NCI-H2196 (cell line): ENCODE results near the gene ANP32B.
"Not testable (repeated sequence)": the region's sequence is repeated elsewhere in the genome, so short reads cannot be mapped to it uniquely, and the experiment has no call there.

Experiments used
- DNase-seq: peaks from one replicate; lab custom pipeline; 2025; ENCODE audit not compliant: unreplicated experiment; lab: John Stamatoyannopoulos, UW

Gene ANP32B

GRCh38 chr9:97991818-97992217, 8.7 kb downstream of the ANP32B start:
- DNase-seq, result no peak

GRCh38 chr9:97992219-97992618, 9.1 kb downstream of the ANP32B start:
- no peak for DNase-seq

DNA sequence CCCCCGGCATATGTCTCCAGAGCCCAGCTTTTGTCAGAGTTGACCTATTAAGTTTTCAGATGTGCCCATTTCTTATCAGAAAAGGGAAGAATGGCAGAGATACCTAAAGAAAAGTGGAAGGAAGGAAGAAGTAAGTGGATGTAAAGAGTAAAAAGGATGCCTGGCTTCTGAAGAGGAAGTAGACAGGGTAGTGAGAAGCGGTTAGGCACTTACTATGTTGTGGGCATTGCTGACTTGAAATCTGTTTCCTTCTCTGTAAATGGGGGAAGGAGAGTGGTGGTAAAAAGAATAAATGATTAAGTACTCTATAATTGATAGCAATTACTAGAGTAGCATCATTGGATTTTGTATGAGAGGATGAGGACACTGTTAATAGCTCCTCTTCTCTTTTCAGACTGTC, 9.9 kb downstream of the ANP32B start:
- no peak for DNase-seq

DNA sequence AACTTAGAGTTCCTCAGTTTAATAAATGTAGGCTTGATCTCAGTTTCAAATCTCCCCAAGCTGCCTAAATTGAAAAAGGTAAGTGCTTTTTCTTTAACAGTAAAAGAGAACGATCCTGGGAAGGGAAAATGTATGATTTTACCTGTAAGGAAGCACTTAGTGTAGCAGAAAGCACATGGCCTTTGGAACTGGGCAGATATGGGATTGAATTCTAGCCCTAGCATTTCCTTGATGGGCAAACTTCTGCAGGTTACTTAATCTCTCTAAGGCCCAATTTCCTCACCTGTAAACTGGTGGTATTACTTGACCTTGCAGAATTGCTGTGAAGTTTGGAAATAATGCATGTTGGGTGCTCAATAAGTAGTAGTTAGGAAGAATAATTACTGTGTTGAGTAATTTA, 11.6 kb downstream of the ANP32B start:
- no peak for DNase-seq

GRCh38 chr9:97996676-97997075, 13.5 kb downstream of the ANP32B start:
- not testable (repeated sequence) for DNase-seq

DNA sequence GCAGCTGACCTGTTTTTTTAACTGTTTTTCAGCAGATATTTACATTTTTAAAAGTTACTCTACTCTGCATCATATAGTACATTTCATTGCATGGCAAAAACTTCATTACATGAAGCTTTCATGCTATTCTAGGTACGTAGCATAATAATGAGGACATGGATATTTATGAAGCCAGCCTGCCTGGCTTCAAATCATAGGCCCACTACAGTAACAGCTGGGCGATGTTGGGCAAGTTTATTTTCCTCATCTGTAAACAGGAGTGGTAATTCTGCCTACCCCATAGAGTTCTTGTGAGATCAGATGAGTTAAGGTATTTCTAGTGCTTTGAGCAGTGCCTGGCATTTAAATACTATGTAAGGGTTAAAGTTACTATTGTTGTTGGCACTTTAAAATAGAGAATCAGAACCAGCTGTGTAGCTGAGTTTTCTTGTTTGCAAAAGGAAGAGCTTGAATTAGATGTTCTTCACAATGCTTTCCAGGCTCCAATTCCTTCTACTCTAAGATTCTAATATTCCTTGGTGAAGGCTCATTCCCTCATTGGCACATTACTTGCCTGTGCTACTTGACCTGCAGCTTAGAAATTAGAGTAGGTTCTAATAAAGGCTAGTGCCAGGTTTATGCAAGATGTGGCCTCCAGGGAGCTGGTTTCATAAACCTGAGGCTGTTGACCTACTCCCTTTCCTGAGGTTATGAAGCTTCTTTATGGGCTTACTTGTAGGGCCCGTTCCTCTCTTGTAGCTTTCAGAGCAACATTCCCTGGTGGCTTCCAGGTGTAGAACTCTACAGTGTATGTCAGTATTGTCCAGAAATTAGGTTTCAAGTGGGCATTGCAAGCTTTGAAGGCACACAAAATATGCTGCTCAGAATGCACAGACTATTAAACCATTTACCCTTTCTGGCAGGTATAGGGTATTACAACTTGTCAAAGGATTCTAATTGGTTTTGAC, 14.5 kb downstream of the ANP32B start:
- no peak for DNase-seq

DNA sequence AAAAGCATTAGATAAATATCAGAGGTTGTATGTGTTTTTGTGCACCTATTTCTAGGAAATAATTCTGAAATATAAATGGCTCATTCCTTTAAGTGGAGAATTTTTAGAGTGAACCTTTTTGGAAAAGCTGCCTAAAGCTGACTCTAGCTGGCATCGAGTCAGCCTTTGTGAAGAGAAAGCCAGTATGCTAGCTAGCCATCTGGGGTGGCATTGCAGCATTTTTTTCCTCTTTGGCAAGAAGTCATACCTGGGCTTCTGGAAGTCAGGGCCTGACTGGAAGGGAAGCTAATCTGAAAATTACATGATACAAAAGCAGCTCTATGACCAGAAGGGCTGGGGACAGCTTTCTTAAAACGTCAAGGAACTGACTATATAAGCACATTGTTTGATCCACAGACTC, 19.7 kb downstream of the ANP32B start:
- peak; percentile 17 for DNase-seq

DNA sequence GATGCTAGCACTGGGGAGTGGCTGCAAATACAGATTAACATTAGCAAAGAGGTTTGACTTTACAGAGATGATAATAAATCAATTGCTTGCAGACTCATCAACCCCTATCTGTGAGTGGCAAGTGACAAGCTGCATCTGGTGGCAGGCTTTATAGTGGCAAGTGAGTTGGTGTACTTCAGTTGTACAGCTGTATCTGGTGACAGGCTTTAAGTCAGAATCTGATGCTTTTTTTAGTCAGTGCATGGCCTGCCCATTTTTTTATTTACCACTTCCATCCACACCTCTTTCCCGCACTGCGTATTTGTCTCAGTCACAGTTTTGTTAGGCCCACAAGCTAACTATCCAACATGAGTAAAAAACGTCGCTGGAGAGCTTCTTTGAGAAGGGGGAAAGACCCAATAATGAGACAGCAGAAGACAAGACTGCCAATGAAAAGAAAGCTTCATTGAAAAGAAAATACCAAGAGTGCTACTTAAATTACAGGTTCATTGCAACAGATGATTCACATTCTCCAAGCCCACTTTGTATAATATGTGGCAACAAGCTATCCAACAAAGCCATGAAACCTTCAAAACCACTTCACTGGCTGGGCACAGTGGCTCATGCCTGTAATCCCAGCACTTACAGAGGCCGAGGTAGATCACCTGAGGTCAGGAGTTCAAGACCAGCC, 23.1 kb downstream of the ANP32B start:
- no peak for DNase-seq

DNA sequence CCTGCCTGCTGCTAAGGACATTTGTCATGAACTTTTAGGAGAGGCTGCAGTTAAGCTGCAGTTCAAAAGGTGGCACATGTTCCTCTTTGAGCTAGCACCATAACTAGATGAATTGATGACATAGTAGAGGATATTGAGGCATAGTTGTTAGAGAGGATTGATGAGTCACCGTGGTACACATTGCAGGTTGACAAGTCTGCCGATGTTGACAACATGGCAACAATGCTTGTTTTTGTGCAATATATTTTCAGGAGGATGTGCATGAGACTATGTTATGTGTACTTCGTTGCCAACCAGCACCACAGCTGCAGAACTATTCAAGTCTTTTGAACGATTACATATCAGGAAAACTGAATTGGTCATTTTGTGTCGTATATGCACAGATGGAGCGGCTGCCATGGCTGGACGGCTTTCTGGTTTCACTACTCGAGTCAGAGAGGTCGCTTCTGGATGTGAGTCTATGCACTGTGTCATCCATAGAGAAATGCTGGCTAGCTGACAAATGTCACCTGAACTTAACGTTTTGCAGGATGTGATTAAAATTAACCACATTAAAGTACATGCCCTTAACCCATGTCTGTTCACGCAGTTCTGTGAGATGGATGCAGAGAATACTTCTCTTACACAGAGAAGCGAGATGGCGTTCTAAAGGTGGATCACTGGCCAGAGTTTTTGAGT, 24.2 kb downstream of the ANP32B start:
- no peak for DNase-seq

GRCh38 chr9:98008764-98009163, 25.6 kb downstream of the ANP32B start:
- DNase-seq, result no peak

- DNase-seq, result no peak
These were observed 26.3 kb downstream of the ANP32B start for GRCh38 chr9:98009437-98009836.

GRCh38 chr9:98009936-98010335, 26.8 kb downstream of the ANP32B start:
- no peak for DNase-seq

- DNase-seq, result peak; percentile 52
These were observed 27.3 kb downstream of the ANP32B start for GRCh38 chr9:98010445-98010844.

DNA sequence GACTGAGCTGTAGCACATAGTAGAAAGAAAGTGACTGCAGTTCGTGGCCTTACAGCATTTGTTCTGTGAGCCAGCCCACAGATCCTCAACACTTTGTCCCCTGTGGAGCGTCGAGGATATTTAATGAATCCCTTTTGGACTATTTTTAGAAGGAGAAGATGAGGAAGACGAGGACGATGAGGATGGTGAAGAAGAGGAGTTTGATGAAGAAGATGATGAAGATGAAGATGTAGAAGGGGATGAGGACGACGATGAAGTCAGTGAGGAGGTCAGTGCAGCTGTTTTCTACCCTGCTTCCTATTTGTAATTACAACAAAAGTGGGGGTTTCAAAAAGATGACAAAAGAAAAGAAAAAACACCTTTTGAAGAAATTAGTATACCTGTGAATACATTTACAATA, 28.0 kb downstream of the ANP32B start:
- DNase-seq, result no peak

DNA sequence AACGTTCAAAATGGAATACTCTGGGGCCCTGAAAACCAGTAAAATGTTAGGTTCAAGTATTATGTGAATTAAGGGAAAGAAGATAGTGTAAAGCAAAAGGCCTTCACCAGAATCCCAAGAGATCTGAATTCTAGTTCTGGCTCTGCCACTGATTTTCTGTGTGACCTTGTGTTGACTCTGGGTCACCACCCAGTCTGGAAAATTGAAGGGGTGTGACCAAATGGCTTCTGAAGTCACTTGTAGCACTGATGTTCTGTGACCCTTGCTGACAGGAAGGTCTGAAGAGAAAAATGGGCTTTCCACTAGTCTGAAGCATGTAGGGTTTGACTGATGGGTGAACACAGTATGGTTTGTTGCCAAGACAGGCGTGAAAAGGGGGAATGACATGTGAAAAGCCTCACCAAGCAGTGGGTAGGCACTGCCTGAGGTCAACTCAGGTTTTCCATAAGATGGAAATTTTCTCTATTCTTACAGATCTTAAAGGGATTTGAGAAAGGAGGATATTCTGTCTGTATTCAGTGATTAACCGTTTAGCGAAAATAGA, 33.1 kb downstream of the ANP32B start:
- DNase-seq, result no peak

DNA sequence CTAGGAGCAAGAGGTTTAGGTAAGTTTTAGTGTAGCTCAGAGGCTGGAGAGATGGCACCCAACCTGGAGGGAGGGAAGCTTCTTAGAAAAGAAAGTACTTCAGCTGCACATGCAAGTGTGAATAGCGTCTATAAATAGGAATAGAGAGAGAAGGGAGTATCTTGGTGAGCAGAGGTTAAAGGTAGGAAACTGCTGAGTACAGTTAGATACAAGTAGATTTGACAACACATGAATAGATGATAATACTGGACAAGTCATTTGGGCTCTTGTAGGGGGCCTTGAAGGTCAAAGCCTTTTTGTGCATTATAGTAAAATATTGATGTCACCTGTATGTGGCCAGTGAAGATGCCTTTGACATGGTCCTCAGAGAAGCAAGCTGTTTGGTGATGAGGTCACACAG, 34.2 kb downstream of the ANP32B start:
- no peak for DNase-seq

- DNase-seq, result no peak
These were observed 35.2 kb downstream of the ANP32B start for GRCh38 chr9:98018347-98018746.

- DNase-seq, result no peak
These were observed 36.0 kb downstream of the ANP32B start for GRCh38 chr9:98019098-98019497.

- DNase-seq, result not testable (repeated sequence)
These were observed 36.7 kb downstream of the ANP32B start for GRCh38 chr9:98019869-98020268.

DNA sequence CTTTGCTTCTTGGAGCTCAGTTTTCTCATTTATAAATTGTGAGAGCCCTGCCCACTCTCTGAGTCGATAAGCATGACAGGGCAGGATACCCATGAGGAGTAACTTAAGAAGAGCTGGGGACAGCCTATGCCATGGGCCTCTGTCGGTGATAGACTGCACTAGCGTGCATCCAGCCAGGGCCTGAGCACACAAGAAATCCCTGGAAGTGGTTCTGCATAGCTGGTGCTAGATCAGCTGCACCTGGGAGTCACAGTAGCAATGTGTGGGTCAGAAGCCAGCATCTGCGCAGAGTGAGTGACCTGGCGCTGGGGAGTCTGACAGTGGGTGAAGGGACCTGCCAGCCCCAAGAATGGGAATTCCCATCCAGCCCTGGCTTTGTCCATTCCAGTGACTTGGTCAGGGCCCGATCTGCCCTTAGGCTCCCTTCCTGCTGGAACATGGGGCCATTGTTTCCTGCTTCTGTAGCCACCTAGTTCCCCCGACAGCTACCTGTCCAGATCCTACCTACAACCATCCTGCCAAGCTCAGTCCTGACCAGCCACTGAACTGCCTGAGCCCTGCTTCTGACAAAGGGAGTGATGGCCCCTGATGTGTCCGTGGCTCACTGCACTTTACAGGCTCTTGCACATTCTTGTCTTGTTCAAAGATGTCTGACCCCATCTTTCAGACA, 37.5 kb downstream of the ANP32B start:
- no peak for DNase-seq
